Smooth muscle cell (in vitro differentiated cells): ENCODE results near the gene EMILIN2. TPM values are rescaled to one million over a fixed set of nuclear protein-coding genes. Genes with fewer than 3 reads are reported as not detected.

ENCODE experiments used
- DNase-seq: peaks from one replicate; lab custom pipeline; 2025; ENCODE audit not compliant: unreplicated experiment; lab: John Stamatoyannopoulos, UW
- H2AFZ ChIP-seq: fragments of 200-600 bp; sonication (generic); 2 replicates; pipeline ENCODE4 v1.6.0; 2016; ENCODE audit warnings: antibody characterized with exemption, low read depth, mild to moderate bottlenecking
- H3F3A ChIP-seq: fragments of 200-600 bp; sonication (generic); 2 replicates; pipeline ENCODE4 v1.6.0; 2017; ENCODE audit warnings: antibody characterized with exemption, low read depth
- H3K27ac ChIP-seq: fragments of 200-600 bp; sonication (generic); 2 replicates; pipeline ENCODE4 v1.5.1; 2016; ENCODE audit warnings: low read depth, mild to moderate bottlenecking
- H3K27me3 ChIP-seq: fragments of 200-600 bp; sonication (generic); 2 replicates; pipeline ENCODE4 v1.6.1; 2016; ENCODE audit warnings: low read depth, mild to moderate bottlenecking
- H3K36me3 ChIP-seq: fragments of 200-600 bp; sonication (generic); 2 replicates; pipeline ENCODE4 v1.5.1; 2016; ENCODE audit warnings: low read depth
- H3K4me1 ChIP-seq: fragments of 200-600 bp; sonication (generic); 2 replicates; pipeline ENCODE4 v1.5.1; 2016; ENCODE audit warnings: low read depth
- H3K4me2 ChIP-seq: fragments of 200-600 bp; sonication (generic); 2 replicates; pipeline ENCODE4 v1.6.0; 2016; ENCODE audit warnings: mild to moderate bottlenecking
- H3K4me3 ChIP-seq: fragments of 200-600 bp; sonication (generic); 2 replicates; pipeline ENCODE4 v1.5.1; 2016; ENCODE audit warnings: mild to moderate bottlenecking
- H3K79me2 ChIP-seq: fragments of 200-600 bp; sonication (generic); 2 replicates; pipeline ENCODE4 v1.6.0; 2016; ENCODE audit warnings: low read depth, mild to moderate bottlenecking
- H3K9ac ChIP-seq: fragments of 200-600 bp; sonication (generic); 2 replicates; pipeline ENCODE4 v1.6.0; 2016; ENCODE audit warnings: low read depth
- H3K9me3 ChIP-seq: fragments of 200-600 bp; sonication (generic); replicated peaks from 2 replicates; pipeline ENCODE4 v1.5.1; 2016; ENCODE audit warnings: low read depth
- H4K20me1 ChIP-seq: fragments of 200-600 bp; sonication (generic); 2 replicates; pipeline ENCODE4 v1.6.0; 2016; ENCODE audit warnings: low read depth
- CTCF ChIP-seq: fragments of 200-600 bp; sonication (generic); IDR thresholded peaks from 2 replicates; pipeline ENCODE4 v1.5.1; 2017; ENCODE audit warnings: borderline replicate concordance, mild to moderate bottlenecking, antibody characterized with exemption; ENCODE audit not compliant: insufficient read depth, poor library complexity, severe bottlenecking
- WGBS: methylation state at CpG from one replicate; pipeline ENCODE4 v1.1.7; 2016; ENCODE audit warnings: low lambda C conversion rate; 5-methylcytosine and 5-hydroxymethylcytosine counted together
- polyA plus RNA-seq: library from polyadenylated mRNA; unstranded; fragments of >200 nt; fragmentation: Nextera tagmentation; extraction: Ambion mirVana; gene quantifications from 2 replicates; pipeline ENCODE4 v1.2.1, GENCODE V29; 2016
- total RNA-seq: library from RNA; depleted of rRNA; stranded (reverse); fragments of >200 nt; gene quantifications from 2 replicates; pipeline ENCODE4 v1.2.3, GENCODE V29; 2014

The EMILIN2 gene
- total and polyA plus RNA-seq, 2 experiments from 2014 or later: 6.5 to 22.9 TPM

GRCh38 chr18:2905854-2906703 lies 59.3 kb downstream of the EMILIN2 start:
- Histone ChIP-seq H2AFZ (peak overlapping the region; percentile 91), H3K27ac (no peak overlapping the region), H3K27me3 (no peaks in the 10 kb centered on the region), H3K4me2 (peak overlapping the region; percentile 92), H3K36me3 (no peaks in the 10 kb centered on the region), H3K4me3 (peak overlapping the region; percentile 72), H3F3A (peaks cover 16% of the 10 kb centered on the region), H4K20me1 (peaks cover 16% of the 10 kb centered on the region), H3K4me1 (peaks cover 12% of the 10 kb centered on the region), H3K79me2 (no peaks in the 10 kb centered on the region), H3K9me3 (no peaks in the 10 kb centered on the region), H3K9ac (peak overlapping the region; percentile 60)
- TF ChIP-seq CTCF: no peak
- no peak for DNase-seq
- WGBS: 9% methylated on average over 83 of the region's 92 CpGs

- TF ChIP-seq CTCF: no peak
- no peaks in the 10 kb centered on the region for H3K79me2 ChIP-seq
- H3K27ac ChIP-seq: no peak overlapping the region
- no peak for DNase-seq
- WGBS: 13% methylated on average over 32 of the region's 73 CpGs
- peak overlapping the region; percentile 92 for H3K4me2 ChIP-seq
- H2AFZ ChIP-seq: peak overlapping the region; percentile 91
- peak overlapping the region; percentile 72 for H3K4me3 ChIP-seq
- H3K27me3 ChIP-seq: no peaks in the 10 kb centered on the region
- peaks cover 12% of the 10 kb centered on the region for H3K4me1 ChIP-seq
- no peaks in the 10 kb centered on the region for H3K36me3 ChIP-seq
- H3K9me3 ChIP-seq: no peaks in the 10 kb centered on the region
- H3F3A ChIP-seq: peaks cover 13% of the 10 kb centered on the region
- peaks cover 16% of the 10 kb centered on the region for H4K20me1 ChIP-seq
- H3K9ac ChIP-seq: peak overlapping the region; percentile 60
Measured at GRCh38 chr18:2906704-2907549, 60.1 kb downstream of the EMILIN2 start.

- peaks cover 13% of the 10 kb centered on the region for H3F3A ChIP-seq
- no peaks in the 10 kb centered on the region for H3K27me3 ChIP-seq
- no peak overlapping the region for H2AFZ ChIP-seq
- no peaks in the 10 kb centered on the region for H3K9me3 ChIP-seq
- H3K4me3 ChIP-seq: peak overlapping the region; percentile 72
- H4K20me1 ChIP-seq: peaks cover 16% of the 10 kb centered on the region
- H3K9ac ChIP-seq: no peak overlapping the region
- TF ChIP-seq CTCF: no peak
- WGBS: 80% methylated on average over 5 of the region's 5 CpGs
- H3K4me1 ChIP-seq: peaks cover 12% of the 10 kb centered on the region
- peak overlapping the region; percentile 92 for H3K4me2 ChIP-seq
- DNase-seq: no peak
- H3K79me2 ChIP-seq: no peaks in the 10 kb centered on the region
- no peaks in the 10 kb centered on the region for H3K36me3 ChIP-seq
- H3K27ac ChIP-seq: no peak overlapping the region
Measured at GRCh38 chr18:2907550-2908135, 60.8 kb downstream of the EMILIN2 start.
